HepG2 (cell line): ENCODE results near the gene MTOR. TPM values are rescaled to one million over a fixed set of nuclear protein-coding genes. Genes with fewer than 3 reads are reported as not detected.

Experiments used
- CSRNP1 ChIP-seq: sonication (generic); formaldehyde crosslinking; IDR thresholded peaks from 2 replicates; pipeline ENCODE4 v1.8.1; 2023; ENCODE audit warnings: mild to moderate bottlenecking, missing genetic modification reagents
- DMAP1 ChIP-seq: IDR thresholded peaks from 2 replicates; pipeline ENCODE4 v1.6.1; 2016
- FOXA1 ChIP-seq, 2 experiments: fragments of 450-650 bp in 1 of 2; sonication (generic) in 1 of 2; formaldehyde crosslinking in 1 of 2; IDR thresholded peaks; 2 replicates each; pipeline versions ENCODE4 v1.4.0 to v1.6.1; 2016 to 2020; ENCODE audit warnings: missing genetic modification reagents in 1 of 2
- GATAD2A ChIP-seq: IDR thresholded peaks from 2 replicates; pipeline ENCODE4 v1.6.1; 2016
- GRHL1 ChIP-seq: sonication (generic); formaldehyde crosslinking; conservative IDR thresholded peaks from 2 replicates; pipeline ENCODE4 v1.8.0; 2022; ENCODE audit warnings: missing genetic modification reagents
- HDAC2 ChIP-seq: sonication (generic); formaldehyde crosslinking; IDR thresholded peaks from 2 replicates; pipeline ENCODE4 v1.4.0; 2020; ENCODE audit warnings: missing genetic modification reagents
- IKZF1 ChIP-seq: fragments of 450-650 bp; IDR thresholded peaks from 2 replicates; pipeline ENCODE4 v1.7.1; 2016
- MED13 ChIP-seq: sonication (generic); formaldehyde crosslinking; IDR thresholded peaks from 2 replicates; pipeline ENCODE4 v1.5.0; 2020; ENCODE audit warnings: missing genetic modification reagents
- ONECUT2 ChIP-seq: sonication (generic); formaldehyde crosslinking; IDR thresholded peaks from 2 replicates; pipeline ENCODE4 v1.4.0; 2020; ENCODE audit warnings: missing genetic modification reagents
- SYNCRIP ChIP-seq: fragments of 200-400 bp; formaldehyde crosslinking; IDR thresholded peaks from 2 replicates; pipeline ENCODE4 v1.6.1; 2018; ENCODE audit warnings: mild to moderate bottlenecking, low read depth, low read length; ENCODE audit not compliant: insufficient read depth
- UBTF ChIP-seq: sonication (generic); formaldehyde crosslinking; IDR thresholded peaks from 2 replicates; pipeline ENCODE4 v1.4.0; 2020; ENCODE audit warnings: mild to moderate bottlenecking, missing genetic modification reagents
- XRCC5 ChIP-seq: fragments of 200-400 bp; formaldehyde crosslinking; optimal IDR thresholded peaks from 2 replicates; pipeline ENCODE3; 2017; ENCODE audit warnings: mild to moderate bottlenecking, low read length
- ZBTB44 ChIP-seq: sonication (generic); formaldehyde crosslinking; IDR thresholded peaks from 2 replicates; pipeline ENCODE4 v1.4.0; 2020; ENCODE audit warnings: missing genetic modification reagents
- ZNF331 ChIP-seq: sonication (generic); formaldehyde crosslinking; IDR thresholded peaks from 2 replicates; pipeline ENCODE4 v1.4.0; 2020; ENCODE audit warnings: missing genetic modification reagents
- polyA plus RNA-seq, 8 experiments: library from polyadenylated mRNA; depleted of rRNA in 3 of 8; stranded (reverse) in 7 of 8; unstranded in 1 of 8; fragments of >200 nt; fragmentation: Illumina TruSeq in 4 of 8; extraction: Trizol in 4 of 8; gene quantifications; 2 replicates each; pipeline versions ENCODE4 v1.2.1 to v1.2.3, GENCODE V29; 2011 to 2016; ENCODE audit warnings: low read depth in 4 of 8, missing spikeins in 1 of 8, mixed read lengths in 1 of 8; ENCODE audit not compliant: insufficient read depth in 1 of 8
- total RNA-seq, 5 experiments: library from RNA; depleted of rRNA; stranded (reverse); fragments of >200 nt; fragmentation: Illumina TruSeq; extraction: Trizol; gene quantifications; 2 replicates each; pipeline ENCODE4 v1.2.3, GENCODE V29; 2016; ENCODE audit warnings: low read depth in 1 of 5
- TF ChIP-seq, protein P1 (sequence below): sonication (generic); formaldehyde crosslinking; IDR thresholded peaks from 2 replicates; pipeline ENCODE4 v1.5.1; 2020; ENCODE audit warnings: mild to moderate bottlenecking, missing genetic modification reagents, borderline replicate concordance

The MTOR gene
- total and polyA plus RNA-seq, 2 of the 13 experiments (the other 11 are each of a cell fraction or from before 2014, with no cell fraction given): 24.6 to 34.6 TPM

DNA sequence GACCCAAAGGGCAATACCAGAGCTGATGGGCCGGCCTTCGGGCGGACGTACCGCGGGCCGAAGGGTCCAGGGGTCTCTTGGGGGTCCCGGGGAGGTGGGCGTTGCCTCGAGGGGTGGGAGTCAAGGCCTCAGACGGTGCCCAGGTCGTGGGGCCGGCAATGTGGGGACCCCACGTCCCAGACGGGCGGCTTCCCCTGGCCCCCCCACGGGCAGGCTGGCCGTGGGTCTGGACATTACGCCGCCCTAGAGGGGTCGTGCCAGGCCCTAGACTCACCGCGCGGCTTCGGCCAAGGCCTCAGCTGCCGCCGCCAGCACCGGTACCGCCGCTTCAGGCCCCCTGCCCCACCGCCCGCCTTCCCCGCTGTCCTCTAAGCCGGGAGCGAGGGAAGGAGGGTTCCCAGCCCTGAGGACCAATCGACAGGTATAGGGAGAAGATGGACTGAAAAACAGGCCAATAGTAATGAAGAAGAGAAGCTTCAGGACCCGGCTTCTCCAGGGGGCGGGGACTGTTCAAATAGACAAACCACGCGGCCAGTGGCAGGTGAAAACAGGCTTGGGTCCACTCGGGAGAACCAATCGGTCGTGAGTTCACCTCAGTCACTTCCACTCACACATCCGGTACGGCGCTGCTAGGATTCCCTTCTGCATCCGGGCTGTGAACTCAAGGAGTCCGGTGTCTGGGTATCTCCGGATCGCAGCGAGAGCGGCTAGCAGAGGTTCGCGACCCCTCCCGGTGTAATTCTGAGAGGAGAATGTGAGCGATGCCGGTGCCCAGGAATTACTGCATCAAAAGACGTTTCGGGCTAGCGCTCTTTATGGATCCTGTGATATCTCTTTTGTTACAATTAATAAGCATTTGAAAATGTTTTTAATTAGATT lies at the start of gene MTOR (continued):
- TF ChIP-seq ZBTB44 (CRISPR knock-in tag): no peak
- TF ChIP-seq FOXA1 (IDR thresholded peaks at IDR 0.05): no peak
- TF ChIP-seq FOXA1 (CRISPR knock-in tag; IDR thresholded peaks at IDR 0.05): peak; percentile 44; the same call in 1 of the 2 replicates
- peak; percentile 87; the same call in 1 of the 2 replicates for TF ChIP-seq HDAC2 (CRISPR knock-in tag)
- no peak for TF ChIP-seq GRHL1
- TF ChIP-seq MED13 (CRISPR knock-in tag): no peak
- TF ChIP-seq DMAP1: peak; percentile 67; the same call in 1 of the 2 replicates
- TF ChIP-seq UBTF (CRISPR knock-in tag): peak; percentile 88
- TF ChIP-seq XRCC5: peak; percentile 97
- TF ChIP-seq ONECUT2: no peak
- TF ChIP-seq CSRNP1 (CRISPR knock-in tag): no peak
- no peak for TF ChIP-seq SYNCRIP
- peak; percentile 35; the same call in 1 of the 2 replicates for TF ChIP-seq GATAD2A
- peak; percentile 62; the same call in 1 of the 2 replicates for TF ChIP-seq ZNF331 (CRISPR knock-in tag)
- TF ChIP-seq, protein P1, sequence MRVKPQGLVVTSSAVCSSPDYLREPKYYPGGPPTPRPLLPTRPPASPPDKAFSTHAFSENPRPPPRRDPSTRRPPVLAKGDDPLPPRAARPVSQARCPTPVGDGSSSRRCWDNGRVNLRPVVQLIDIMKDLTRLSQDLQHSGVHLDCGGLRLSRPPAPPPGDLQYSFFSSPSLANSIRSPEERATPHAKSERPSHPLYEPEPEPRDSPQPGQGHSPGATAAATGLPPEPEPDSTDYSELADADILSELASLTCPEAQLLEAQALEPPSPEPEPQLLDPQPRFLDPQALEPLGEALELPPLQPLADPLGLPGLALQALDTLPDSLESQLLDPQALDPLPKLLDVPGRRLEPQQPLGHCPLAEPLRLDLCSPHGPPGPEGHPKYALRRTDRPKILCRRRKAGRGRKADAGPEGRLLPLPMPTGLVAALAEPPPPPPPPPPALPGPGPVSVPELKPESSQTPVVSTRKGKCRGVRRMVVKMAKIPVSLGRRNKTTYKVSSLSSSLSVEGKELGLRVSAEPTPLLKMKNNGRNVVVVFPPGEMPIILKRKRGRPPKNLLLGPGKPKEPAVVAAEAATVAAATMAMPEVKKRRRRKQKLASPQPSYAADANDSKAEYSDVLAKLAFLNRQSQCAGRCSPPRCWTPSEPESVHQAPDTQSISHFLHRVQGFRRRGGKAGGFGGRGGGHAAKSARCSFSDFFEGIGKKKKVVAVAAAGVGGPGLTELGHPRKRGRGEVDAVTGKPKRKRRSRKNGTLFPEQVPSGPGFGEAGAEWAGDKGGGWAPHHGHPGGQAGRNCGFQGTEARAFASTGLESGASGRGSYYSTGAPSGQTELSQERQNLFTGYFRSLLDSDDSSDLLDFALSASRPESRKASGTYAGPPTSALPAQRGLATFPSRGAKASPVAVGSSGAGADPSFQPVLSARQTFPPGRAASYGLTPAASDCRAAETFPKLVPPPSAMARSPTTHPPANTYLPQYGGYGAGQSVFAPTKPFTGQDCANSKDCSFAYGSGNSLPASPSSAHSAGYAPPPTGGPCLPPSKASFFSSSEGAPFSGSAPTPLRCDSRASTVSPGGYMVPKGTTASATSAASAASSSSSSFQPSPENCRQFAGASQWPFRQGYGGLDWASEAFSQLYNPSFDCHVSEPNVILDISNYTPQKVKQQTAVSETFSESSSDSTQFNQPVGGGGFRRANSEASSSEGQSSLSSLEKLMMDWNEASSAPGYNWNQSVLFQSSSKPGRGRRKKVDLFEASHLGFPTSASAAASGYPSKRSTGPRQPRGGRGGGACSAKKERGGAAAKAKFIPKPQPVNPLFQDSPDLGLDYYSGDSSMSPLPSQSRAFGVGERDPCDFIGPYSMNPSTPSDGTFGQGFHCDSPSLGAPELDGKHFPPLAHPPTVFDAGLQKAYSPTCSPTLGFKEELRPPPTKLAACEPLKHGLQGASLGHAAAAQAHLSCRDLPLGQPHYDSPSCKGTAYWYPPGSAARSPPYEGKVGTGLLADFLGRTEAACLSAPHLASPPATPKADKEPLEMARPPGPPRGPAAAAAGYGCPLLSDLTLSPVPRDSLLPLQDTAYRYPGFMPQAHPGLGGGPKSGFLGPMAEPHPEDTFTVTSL: no peak
- TF ChIP-seq IKZF1: no peak
